AG08396 (cell line): ENCODE results near the gene RNF212B.

Experiments used
- DNase-seq: peaks from one replicate; pipeline ENCODE4 v3.0.0; 2012; ENCODE audit warnings: low spot score, mixed read lengths

Gene RNF212B

DNA sequence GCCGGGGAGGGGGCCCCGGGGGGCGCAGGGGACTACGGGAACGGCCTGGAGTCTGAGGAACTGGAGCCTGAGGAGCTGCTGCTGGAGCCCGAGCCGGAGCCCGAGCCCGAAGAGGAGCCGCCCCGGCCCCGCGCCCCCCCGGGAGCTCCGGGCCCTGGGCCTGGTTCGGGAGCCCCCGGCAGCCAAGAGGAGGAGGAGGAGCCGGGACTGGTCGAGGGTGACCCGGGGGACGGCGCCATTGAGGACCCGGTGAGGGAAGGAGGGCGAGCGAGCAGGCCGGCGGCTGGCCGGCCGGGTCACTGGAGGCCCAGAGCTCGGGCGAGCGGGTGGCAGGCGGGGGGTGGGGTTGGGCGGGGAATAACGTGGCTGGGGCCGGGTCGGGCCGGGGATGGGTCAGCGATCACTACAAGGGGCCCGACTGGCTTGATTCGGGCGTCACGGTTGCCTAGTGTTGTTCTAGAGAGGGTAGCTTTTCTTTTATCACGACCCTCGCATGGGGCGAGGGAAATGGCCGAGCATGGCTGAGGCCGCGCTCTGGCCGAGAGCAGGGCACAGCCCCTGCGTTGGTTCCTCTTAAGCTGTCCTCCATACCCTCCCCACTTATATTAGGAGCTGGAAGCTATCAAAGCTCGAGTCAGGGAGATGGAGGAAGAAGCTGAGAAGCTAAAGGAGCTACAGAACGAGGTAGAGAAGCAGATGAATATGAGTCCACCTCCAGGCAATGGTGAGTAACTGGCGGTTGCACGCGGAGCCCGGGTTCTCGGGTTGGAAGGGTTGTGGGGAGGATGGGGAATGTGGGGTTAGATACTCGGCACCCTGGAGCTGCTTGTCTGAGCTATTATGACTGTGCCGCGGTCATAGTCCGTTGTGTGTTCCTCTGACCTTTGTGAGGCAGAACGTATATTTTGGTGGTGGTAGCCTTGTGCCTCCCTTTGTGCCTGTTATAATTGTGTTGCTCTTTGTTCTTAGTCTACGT lies 84.1 kb downstream of the RNF212B start:
- peak; percentile 64 for DNase-seq
